ENCODE results near the gene VSTM2B.
A peak's percentile ranks its signal among the peaks of the same experiment; 100 is the strongest.

The VSTM2B gene

DNA sequence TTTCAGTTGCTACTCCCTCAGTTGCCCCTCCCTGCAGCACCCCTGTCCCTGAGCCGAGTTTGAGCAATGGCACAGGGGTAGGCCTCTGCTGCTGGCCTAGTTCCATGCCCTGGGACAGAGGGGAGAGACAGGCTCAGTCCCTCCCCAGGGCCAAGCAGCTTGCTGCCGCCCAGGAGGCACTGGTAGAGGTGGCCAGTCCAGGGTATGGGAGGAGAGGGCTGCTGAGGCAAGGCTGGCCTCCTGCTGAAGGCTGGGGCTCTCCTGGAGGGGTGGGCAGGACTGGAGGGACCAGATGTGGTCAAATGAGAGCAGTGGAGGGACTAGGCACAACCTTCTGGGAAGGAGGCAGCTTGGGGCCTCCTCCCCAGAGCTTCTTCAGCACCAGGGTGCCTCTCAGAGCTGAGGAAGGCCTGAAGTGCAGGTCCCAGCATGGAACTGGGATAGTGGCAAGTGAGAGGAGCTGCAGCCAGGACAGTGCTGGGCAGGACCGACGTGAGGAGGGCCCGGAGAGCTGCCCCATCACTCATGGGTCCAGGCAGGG lies 29.8 kb upstream of the VSTM2B start:
- DNase-seq: no peak

DNA sequence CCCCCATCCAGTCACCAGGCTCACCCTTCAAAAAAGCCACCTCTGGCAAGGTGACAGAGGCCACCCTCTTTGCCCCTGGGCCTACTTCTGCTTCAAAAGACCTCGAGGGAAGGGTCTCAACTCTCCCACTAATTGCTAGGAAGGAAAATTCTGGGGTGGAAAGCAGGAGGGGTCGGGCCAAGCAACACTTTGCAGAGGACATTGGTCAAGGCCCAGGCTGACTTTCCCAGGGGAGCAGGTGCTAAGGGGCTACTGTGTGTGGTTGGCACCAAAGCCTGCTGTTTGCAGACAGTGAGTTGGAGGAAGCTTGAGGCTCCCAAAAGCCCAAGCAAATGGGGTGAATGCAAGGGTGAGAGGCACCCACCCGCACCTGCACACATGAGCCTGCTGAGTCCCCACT lies 28.6 kb upstream of the VSTM2B start:
- no peak for DNase-seq

DNA sequence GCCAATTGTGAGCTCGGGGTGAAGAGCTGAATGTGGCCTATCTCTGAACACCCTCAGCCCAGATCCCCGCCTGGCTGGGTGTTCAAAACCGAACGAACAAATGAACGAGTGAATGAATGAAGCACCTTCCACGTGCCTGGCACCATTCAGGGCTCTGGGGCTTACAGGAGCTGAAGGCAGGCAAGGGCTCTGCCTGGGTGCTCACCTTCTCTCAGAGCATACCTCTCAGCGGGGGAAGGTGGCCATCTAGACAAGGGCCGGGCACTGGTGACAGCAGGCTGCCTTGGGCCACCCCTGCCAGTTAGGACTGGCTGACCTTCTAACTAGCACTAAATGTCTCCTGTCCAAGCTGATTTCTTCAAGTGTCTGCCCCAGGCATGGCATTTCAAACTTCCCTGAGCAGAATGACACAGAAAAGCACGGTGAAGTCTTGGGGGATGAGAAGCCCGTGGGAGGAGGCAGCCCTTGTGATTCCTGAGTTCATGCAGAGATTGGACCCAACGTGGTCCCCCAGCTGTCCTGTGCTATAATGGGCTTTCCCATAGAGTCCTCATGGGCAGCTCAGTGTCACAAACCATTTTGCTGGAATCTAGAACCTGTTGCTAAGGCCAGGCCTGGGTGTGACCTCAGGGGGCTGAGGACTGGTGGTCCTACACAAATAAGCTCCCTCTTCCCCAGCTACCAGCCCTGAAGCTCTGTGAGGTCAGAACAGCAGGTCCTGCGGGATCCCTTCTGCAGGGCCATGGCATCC lies 27.9 kb upstream of the VSTM2B start:
- DNase-seq: no peak

DNA sequence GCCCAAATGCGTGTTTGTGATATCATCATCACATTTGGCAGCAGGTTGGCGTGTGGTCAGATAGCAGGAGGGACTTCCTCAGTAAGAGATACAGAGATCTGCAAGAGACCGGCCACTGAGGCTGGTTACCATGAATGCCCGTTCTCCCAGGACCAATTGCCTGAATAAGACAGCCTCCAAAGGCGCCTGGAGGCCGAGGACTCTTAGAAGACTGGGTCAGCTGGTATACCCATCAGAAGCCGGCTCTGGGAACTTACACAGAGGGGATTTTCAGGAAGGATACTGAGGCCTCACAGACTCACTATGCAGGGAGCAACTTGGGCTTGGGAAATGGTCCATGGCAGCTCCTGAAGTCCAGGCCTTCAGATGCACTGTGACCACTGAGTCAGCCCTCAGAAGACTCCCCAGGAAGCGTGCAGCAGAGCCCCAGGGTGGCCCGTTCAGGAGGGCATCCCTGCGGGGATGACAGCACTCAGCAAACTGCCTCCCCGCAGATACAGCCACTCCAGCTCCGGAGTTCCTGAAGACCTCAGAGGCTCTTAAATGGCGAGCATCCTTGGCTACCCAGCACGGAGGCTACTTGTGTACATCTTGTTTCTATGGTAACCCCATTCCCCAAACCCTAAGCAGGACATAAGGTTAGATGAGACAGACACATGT lies 26.4 kb upstream of the VSTM2B start:
- DNase-seq: no peak

DNA sequence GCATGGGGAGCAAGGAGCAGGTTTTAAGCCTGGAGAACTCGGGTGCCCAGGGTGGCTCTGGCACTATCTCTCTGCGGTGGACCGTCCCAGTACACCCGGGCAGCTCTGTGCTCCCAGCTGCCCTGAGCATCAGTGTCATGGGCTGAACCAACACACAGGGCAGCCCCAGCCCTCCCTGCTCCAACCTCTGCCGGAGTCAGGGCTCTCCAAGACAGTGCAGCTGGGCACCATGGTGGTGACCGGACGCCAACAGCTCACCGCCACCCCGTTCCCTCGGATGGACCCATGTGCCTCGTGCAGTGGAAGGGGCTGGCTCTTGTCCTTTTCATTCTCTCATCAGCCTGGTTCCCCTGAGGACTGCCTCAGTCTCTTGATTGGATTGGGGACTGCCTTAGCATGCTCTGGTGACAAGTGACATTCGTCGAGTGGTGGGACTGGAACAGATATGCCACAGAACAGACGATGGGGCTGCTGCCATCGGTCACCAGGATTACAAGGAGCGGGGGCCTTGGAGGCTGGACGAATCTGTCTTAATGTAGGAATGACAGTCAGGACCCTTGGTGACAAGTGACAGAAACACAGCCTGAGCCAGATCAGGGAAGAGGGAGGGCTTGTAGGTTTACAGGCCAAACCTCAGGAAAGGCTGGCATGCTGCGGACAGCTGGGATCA lies 25.7 kb upstream of the VSTM2B start:
- DNase-seq: peak in 6 of 58 donors; percentile 13 to 47 (median 24)

DNA sequence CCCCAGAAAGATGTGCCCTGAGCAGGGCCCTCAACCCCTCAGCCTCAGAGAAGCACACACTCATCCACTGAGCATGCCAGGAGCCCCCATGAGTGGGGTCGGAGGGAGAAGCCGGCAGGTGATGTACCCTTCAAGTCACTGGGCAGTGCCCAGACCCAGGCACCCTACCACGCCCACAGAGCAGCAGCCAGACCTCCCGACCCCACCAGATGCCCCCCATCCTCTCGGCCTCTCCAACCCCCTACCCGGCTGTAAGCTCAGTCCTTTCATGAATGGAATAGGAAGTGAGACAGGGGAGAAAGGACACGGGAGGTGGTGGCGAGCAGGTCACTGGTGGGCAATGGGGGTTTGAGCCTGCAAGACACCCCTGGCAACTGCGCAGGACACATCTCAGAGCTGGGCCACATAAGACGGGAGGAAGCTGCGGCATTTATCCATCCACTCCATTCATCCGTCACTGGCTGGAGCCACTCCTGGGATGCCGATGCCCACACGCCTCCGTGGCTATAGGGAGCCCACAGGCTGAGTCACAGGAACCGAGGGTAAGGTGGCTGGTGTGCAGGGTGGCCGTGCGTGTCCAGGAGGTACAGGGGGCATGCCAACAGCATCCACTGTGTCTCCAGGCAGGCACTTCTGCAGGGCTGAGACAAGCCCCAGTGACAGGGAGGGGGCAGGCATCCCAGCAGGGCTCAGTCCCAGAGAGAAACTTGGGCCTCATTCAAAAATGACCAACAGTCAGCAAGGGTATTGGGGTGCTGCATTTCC lies 23.8 kb upstream of the VSTM2B start:
- DNase-seq: no peak

DNA sequence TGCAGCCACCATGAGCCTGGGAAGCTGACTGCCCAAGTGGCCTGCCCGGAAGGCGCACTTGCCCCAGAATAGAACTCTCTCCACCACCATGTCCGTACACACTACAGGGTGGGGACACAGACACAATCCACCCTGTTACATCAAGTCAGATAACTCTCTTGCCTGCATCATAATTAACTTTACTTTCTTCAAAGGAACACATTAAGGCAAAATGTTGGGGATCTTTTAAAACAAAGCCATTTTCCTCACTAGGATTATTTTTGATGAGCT lies 23.3 kb upstream of the VSTM2B start:
- DNase-seq: no peak

DNA sequence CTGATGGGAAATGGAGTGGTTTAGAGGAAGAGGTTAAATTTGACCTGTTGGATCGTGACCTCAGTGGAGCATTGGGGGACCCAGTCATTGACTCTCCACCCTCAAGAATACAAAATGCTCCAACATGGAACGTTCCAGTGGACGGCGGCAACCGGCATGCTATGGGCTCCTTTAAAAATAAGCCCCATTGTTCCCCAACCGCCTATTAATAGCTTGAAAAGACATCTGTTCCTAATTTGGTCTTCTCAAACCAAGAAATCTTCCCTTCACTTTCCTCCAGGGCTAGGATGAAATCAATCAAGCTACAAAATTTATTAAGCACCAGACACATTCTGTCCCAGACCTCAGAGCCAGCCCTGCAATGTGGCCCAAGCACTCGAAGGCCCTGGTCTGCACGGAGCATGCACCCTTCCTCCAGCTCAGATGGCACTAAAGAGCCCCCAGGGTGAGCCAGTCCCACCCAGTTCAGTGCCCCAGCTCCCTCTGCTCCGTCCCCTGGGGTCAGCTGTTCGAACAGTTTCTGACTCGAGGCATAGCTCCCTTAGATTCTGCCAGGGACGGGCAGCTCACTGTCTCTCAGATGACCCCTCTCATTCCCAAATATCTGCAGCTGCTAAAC lies 22.5 kb upstream of the VSTM2B start:
- DNase-seq: peak in 3 of 58 donors; percentile 27 to 44 (median 37)

DNA sequence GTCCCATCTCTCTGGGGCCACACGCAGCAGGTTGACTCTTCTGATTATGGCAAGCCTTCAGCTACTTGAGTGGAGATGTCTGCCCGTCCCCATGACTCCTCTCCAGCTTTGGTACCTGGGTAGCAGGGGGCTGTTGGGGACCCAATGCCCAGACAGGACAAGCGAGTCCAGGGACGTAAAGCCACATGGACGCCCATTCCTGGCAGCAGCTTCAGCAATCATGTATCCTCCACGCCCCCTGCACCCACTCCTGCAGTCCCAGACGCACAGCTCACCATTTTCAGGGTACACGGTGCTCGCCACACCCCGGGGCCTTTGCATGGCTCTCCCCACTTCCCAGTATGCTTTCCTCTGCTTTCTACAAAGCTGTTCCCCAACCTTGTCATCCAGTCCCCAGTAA lies 22.0 kb upstream of the VSTM2B start:
- no peak for DNase-seq

DNA sequence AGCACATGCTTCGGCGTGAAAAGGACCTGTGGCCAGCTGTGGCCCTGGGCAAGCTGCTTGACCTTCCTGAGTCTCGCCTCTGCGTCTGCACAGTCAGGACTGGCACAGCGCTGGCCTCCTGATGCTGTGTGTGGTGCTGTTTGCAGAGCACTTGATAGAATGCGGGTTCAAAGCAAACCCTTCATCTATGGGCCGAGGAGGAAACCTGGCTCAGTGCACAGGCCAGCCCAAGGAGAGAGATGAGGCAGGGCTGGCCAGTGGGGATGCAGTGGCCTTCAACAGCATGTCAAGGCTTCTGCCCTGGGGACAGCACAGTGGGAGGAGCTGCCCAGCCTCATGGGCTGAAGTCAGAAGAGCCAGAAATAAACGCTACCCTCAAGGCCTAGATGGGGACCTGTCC lies 21.3 kb upstream of the VSTM2B start:
- DNase-seq: peak in 11 of 58 donors; percentile 19 to 77 (median 61)

DNA sequence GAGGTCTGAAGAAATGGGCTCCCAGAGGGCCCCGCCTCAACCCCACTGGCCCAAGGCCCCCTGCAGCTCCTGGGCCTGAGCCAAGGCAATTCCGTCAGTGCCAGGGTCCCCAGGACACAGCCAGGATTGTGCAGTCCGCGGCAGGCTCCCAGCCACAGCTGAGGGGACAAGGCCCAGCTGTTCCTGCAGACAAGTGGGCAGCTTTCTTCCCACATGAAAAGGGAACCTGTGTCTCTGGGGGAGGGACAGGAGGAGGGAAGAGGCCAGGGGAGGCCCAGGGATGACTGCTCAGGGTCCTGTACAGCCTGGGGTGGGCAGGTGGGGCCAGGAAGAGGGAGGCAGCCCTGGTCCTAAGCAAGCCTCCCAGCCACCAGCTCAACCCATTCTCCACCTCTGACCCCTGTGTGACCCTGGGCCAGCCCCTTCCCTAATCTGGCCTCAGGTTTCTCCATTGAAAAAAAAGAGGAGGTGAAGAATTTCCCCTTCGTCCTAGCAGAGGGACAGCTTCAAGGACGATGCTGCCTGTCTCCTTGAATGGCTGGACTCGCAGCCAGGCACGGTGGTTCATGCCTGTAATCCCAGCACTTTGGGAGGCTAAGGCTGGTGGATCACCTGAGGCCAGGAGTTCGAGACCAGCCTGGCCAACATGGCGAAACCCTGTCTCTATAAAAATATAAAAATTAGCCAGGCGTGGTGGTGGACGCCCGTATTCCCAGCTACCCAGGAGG lies 20.5 kb upstream of the VSTM2B start:
- peak in 55 of 58 donors; percentile 33 to 98 (median 83) for DNase-seq

DNA sequence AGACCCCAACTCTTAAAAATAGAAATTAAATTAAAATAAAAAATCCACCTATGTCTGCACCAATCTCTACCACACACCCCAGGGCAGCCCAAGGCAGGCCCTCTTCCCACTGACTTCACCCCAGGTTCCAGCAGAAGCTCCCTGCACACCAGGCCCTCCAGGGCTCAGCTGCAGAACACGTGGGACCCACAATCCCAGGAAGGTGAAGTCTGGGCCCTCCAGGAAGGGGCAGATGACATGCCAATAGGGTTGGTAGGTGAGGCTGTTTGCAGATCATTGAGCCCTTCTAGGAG lies 19.2 kb upstream of the VSTM2B start:
- DNase-seq: no peak

DNA sequence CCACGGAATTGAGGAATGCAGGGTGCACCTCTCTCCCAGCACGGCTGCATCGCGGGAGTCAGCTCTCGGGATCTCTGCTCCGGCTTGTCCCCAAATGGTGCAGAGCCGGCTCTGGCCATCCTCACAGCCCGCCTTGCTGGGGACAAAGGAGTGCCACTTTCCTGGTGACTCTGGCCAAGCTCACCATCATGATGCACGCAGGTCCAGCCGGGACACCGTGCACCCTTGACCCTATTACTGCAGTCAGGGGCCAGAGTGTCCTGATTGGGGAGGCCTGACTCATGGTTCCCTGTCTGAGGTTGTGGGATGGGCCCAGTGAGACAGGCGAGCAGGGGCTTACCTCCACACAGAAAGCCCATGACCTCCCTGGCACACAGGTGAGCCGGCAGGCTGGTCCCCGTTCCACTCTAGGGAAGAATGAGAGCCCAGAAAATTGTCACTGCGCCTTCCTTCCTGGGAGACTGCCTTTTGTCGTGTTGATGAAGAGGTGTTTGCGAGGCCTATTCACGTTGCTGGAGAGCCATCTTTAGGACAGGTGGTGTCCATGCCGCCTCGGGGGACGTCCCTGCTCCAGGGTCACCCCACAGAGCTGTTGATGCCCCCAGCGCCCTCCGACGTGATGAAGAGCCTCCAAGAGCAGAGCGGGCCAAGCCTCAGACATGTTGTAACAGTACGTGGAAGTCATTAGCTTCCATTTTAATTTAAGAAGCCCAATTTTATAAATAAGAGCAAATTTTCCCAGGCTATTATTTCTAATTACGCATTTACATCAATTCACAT lies 18.5 kb upstream of the VSTM2B start:
- DNase-seq: no peak

DNA sequence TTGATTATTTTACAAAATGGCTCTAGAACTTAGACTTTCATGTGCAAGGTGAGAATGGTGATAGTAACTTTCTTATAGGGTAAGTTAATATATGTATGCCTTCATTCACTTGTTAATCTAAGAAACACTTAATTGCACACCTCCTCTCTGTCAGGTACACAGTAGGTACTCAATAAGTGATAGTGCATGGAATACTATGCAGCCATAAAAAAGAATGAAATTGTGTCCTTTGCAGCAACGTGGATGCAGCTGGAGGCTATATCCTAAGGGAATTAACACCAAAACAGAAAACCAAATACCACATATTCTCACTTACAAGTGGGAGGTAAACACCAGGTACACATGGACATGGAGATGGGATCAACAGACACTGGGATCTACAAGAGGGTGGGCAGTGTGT lies 17.6 kb upstream of the VSTM2B start:
- DNase-seq: no peak

DNA sequence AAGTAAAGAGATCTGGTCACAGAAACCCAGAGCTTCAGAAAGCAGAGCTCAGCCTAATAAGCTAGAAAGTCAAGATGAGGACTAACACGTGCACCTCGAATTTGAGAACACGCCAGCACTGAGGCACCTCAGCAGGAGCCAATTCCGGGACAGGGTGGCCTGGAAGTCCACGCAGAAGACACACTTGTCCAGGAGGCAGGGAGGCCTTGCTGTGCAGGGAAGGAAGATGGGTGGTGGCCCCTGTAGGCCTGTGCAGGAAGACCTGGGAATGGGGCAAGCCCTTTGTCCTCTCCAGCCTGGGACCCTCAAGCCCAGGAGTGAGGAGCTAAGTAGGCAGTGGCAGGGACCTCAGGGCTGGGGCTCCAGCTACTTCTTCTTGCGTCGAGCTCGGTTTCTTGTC lies 16.3 kb upstream of the VSTM2B start:
- no peak for DNase-seq

DNA sequence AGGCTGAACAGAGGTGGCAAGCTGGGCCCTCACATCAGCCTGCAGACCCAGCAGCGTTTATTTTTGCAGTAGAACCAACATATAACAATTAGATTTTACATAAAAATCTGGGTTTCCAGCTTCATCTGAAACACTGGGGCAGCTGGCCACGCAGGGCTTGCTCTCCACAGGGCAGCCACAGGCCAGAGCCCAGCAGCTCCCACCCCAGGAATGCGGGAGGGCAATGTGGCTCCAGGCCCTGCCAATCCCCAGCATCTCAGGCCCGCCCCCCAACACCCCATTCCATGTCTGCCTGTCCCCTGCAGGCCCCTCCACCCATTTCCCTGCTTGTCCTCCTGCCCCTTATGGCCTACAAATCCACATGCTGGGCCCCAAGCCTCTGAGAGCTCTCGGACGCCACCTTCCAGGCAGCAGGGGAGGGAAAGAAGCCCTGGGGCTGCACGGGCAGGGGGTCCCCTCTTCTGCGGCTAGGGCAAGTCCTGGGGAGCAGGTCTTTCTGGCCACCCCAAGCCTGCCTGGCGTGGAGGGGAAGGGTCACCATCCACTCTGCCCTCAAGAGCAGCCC lies 15.0 kb upstream of the VSTM2B start:
- DNase-seq: no peak

DNA sequence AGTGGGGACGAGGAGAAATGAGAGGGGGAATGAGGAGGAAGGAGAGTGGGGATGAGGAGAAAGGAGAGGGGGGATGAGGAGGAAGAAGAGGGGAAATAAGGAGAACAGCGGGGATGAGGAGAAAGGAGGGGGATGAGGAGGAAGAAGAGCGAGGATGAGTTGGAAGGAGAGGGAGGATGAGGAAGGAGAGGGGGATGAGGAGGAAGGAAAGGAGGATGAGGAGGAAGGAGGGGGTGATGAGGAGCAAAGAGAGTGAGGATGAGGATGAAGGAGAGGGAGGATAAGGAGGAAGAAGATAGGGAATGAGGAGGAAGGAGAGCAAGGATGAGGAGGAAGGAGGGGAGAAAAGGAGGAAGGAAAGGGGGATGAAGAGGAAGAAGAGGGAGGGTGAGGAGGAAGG lies 14.0 kb upstream of the VSTM2B start:
- no peak for DNase-seq

DNA sequence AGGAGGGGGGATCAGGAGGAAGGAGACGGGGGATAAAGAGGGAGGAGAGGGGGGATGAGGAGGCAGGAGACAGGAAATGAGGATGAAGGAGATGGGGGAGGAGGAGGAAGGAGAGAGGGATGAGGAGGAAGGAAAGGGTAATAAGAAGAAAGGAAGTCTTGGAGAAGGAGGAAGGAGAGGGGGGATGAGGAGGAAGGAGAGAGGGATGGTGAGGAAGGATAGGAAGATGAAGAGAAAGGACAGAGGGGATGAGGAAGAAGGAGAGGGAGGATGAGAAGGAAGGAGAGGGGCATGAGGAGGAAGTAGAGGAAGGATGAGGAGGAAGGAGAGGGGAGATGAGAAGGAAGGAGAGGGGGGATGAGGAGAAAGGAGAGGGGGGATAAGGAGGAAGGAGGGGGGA lies 13.0 kb upstream of the VSTM2B start:
- DNase-seq: no peak

DNA sequence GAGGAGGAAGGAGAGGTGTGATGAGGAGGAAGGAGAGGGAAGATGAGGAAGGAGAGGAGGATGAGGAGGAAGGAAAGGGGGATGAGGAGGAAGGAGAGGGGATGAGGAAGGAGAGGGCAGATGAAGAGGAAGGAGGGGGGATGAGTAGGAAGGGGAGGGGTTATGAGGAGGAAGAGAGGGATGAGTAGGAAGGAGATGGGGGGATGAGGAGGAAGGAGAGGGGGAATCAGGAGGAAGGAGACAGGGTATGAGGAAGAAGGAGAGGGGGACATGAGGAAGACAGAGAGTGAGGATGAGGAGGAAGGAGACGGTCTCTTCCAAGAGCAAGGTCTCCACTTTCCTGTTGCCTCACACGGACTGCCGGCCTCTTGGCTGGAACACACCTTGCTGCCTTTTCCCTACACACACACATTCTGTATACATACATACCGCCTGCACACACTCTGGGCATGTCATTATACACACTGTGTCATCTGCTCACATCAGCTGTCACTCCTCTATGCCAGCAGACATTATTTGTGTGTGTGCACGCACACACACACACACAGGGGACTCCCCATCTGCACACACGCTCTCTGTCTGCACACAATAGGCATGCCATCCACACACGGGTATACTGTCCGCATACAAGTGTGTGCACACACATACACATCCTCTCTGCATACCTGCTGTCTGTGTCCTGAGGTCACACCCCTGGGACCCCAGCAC lies 11.1 kb upstream of the VSTM2B start:
- no peak for DNase-seq
